Skeletal muscle satellite cell (primary cell): ENCODE measurements around the gene EPHB4. TPM values are rescaled to one million over a fixed set of nuclear protein-coding genes. Genes with fewer than 3 reads are reported as not detected.
"Not testable (repeated sequence)": the region's sequence is repeated elsewhere in the genome, so short reads cannot be mapped to it uniquely, and the experiment has no call there.

ENCODE experiments used
- H3K27me3 ChIP-seq: 2 replicates; pipeline ENCODE4 v1.7.0; 2013; ENCODE audit warnings: low read length; ENCODE audit not compliant: control insufficient read depth, insufficient read depth
- H3K36me3 ChIP-seq: 2 replicates; pipeline ENCODE4 v1.7.0; 2013; ENCODE audit warnings: mild to moderate bottlenecking, control low read depth, low read length; ENCODE audit not compliant: insufficient read depth
- H3K4me1 ChIP-seq: 2 replicates; pipeline ENCODE4 v1.7.0; 2013; ENCODE audit warnings: low read length; ENCODE audit not compliant: control insufficient read depth, insufficient read depth
- H3K4me2 ChIP-seq: 2 replicates; pipeline ENCODE4 v1.7.0; 2013; ENCODE audit warnings: mild to moderate bottlenecking, low read length
- H3K4me3 ChIP-seq: 2 replicates; pipeline ENCODE4 v1.7.0; 2013; ENCODE audit warnings: low read length
- H3K9ac ChIP-seq: 2 replicates; pipeline ENCODE4 v1.7.0; 2013; ENCODE audit warnings: mild to moderate bottlenecking, low read depth, low read length, moderate library complexity
- H3K9me3 ChIP-seq: replicated peaks from 2 replicates; pipeline ENCODE4 v1.7.0; 2013; ENCODE audit warnings: mild to moderate bottlenecking, control low read depth, low read length
- small RNA-seq: library from RNA; depleted of rRNA; stranded (forward); fragments of <200 nt; gene quantifications from one replicate; pipeline ENCODE3, GENCODE V24; 2012

Gene EPHB4

GRCh38 chr7:100773491-100773890 lies 53.8 kb downstream of the EPHB4 start:
- Histone ChIP-seq H3K4me3 (no peak overlapping the region), H3K9me3 (no peaks in the 10 kb centered on the region), H3K9ac (no peak overlapping the region), H3K36me3 (no peaks in the 10 kb centered on the region), H3K4me1 (no peaks in the 10 kb centered on the region), H3K4me2 (no peak overlapping the region), H3K27me3 (peaks cover 21% of the 10 kb centered on the region)

GRCh38 chr7:100768784-100769183 lies 58.5 kb downstream of the EPHB4 start:
- Histone ChIP-seq H3K9me3 (no peaks in the 10 kb centered on the region), H3K4me1 (no peaks in the 10 kb centered on the region), H3K4me3 (no peak overlapping the region), H3K27me3 (peaks cover 39% of the 10 kb centered on the region), H3K36me3 (no peaks in the 10 kb centered on the region), H3K9ac (no peak overlapping the region), H3K4me2 (no peak overlapping the region)

GRCh38 chr7:100765250-100765649 lies 62.1 kb downstream of the EPHB4 start:
- no peaks in the 10 kb centered on the region for H3K9me3 ChIP-seq
- no peak overlapping the region for H3K4me2 ChIP-seq
- no peak overlapping the region for H3K4me3 ChIP-seq
- peaks cover 51% of the 10 kb centered on the region for H3K27me3 ChIP-seq
- H3K36me3 ChIP-seq, result no peaks in the 10 kb centered on the region
- no peaks in the 10 kb centered on the region for H3K4me1 ChIP-seq
- H3K9ac ChIP-seq, result no peak overlapping the region

- Histone ChIP-seq H3K27me3 (peaks cover 55% of the 10 kb centered on the region), H3K4me2 (no peak overlapping the region), H3K9me3 (no peaks in the 10 kb centered on the region), H3K4me3 (no peak overlapping the region), H3K9ac (no peak overlapping the region), H3K4me1 (no peaks in the 10 kb centered on the region), H3K36me3 (no peaks in the 10 kb centered on the region)
These were observed 62.5 kb downstream of the EPHB4 start for GRCh38 chr7:100764841-100765240.

- Histone ChIP-seq H3K36me3 (no peaks in the 10 kb centered on the region), H3K4me1 (no peaks in the 10 kb centered on the region), H3K4me2 (no peak overlapping the region), H3K4me3 (no peak overlapping the region), H3K9ac (no peak overlapping the region), H3K27me3 (peaks cover 58% of the 10 kb centered on the region), H3K9me3 (no peaks in the 10 kb centered on the region)
These were observed 63.7 kb downstream of the EPHB4 start for GRCh38 chr7:100763556-100764140.

- not testable (repeated sequence) for H3K9me3 ChIP-seq, H3K36me3 ChIP-seq, H3K4me2 ChIP-seq, H3K4me3 ChIP-seq, H3K4me1 ChIP-seq, H3K9ac ChIP-seq
- H3K27me3 ChIP-seq, result peaks cover 62% of the 10 kb centered on the region
These were observed 64.5 kb downstream of the EPHB4 start for GRCh38 chr7:100762841-100763240.

GRCh38 chr7:100759357-100760171 lies 67.8 kb downstream of the EPHB4 start:
- Histone ChIP-seq H3K27me3 (peaks cover 52% of the 10 kb centered on the region), H3K4me3 (no peak overlapping the region), H3K4me1 (no peaks in the 10 kb centered on the region), H3K9ac (no peak overlapping the region), H3K36me3 (no peaks in the 10 kb centered on the region), H3K4me2 (no peak overlapping the region), H3K9me3 (no peaks in the 10 kb centered on the region)

GRCh38 chr7:100753750-100754149 lies 73.6 kb downstream of the EPHB4 start:
- H3K4me1 ChIP-seq, result no peaks in the 10 kb centered on the region
- no peak overlapping the region for H3K4me2 ChIP-seq
- peaks cover 42% of the 10 kb centered on the region for H3K27me3 ChIP-seq
- no peak overlapping the region for H3K9ac ChIP-seq
- H3K36me3 ChIP-seq, result no peaks in the 10 kb centered on the region
- no peaks in the 10 kb centered on the region for H3K9me3 ChIP-seq
- no peak overlapping the region for H3K4me3 ChIP-seq

- H3K36me3 ChIP-seq, result no peaks in the 10 kb centered on the region
- no peaks in the 10 kb centered on the region for H3K9me3 ChIP-seq
- H3K4me2 ChIP-seq, result no peak overlapping the region
- no peaks in the 10 kb centered on the region for H3K4me1 ChIP-seq
- peaks cover 36% of the 10 kb centered on the region for H3K27me3 ChIP-seq
- H3K4me3 ChIP-seq, result no peak overlapping the region
- no peak overlapping the region for H3K9ac ChIP-seq
These were observed 74.3 kb downstream of the EPHB4 start for GRCh38 chr7:100752994-100753393.

Small RNA genes within 50 kb of the gene (small RNA-seq; reads per million reads assigned to genes)
- gene RN7SL750P, result not detected
